ENCODE results near the gene ZNF514. TPM values are rescaled to one million over a fixed set of nuclear protein-coding genes. Genes with fewer than 3 reads are reported as not detected.
A peak's percentile ranks its signal among the peaks of the same experiment; 100 is the strongest.

Gene ZNF514
- polyA plus RNA-seq, 3 donors = 2.8 to 9.6 (median 5.7) TPM

- TF ChIP-seq CTCF (IDR thresholded peaks at IDR 0.05) = no peak
- Histone ChIP-seq H3K4me1 (ENCODE audit: control insufficient read depth in 1 of 2, insufficient read depth in 2 of 2, low read length in 2 of 2) (no peaks in the 10 kb centered on the region), H3K27ac (ENCODE audit: low read depth in 1 of 2, low read length in 2 of 2) (no peak overlapping the region), H3K9ac (ENCODE audit: insufficient read depth, low read length, poor library complexity, severe bottlenecking) (no peak overlapping the region), H3K79me2 (ENCODE audit: insufficient read depth, low read length) (no peaks in the 10 kb centered on the region), H3K9me3 (replicated peaks in 1 of 2; ENCODE audit: control insufficient read depth in 1 of 2, insufficient read depth in 1 of 2, low read length in 2 of 2) (peaks cover 50 to 74% of the 10 kb centered on the region in 2 donors), H4K20me1 (ENCODE audit: insufficient read depth, low read length) (no peaks in the 10 kb centered on the region), H2AFZ (ENCODE audit: insufficient read depth, low read depth, low read length, poor library complexity, severe bottlenecking) (no peak overlapping the region), H3K4me3 (replicated peaks in 1 of 3; ENCODE audit: low read depth in 2 of 3, low read length in 3 of 3) (no peak overlapping the region), H3K36me3 (replicated peaks in 1 of 2; ENCODE audit: control insufficient read depth in 1 of 2, insufficient read depth in 2 of 2, low read length in 2 of 2) (no peaks in the 10 kb centered on the region), H3K4me2 (replicated peaks; ENCODE audit: extremely low read depth, low read length, poor library complexity, severe bottlenecking) (no peak overlapping the region), H3K27me3 (ENCODE audit: control insufficient read depth in 2 of 2, insufficient read depth in 2 of 2, low read length in 2 of 2) (no peaks in the 10 kb centered on the region)
- Mint-ChIP-seq H3K27ac (no peak overlapping the region), H3K27me3 (ENCODE audit: low read depth in 3 of 3) (no peaks in the 10 kb centered on the region), H3K9me3 (peaks cover 38 to 85% (median 66%) of the 10 kb centered on the region in 7 donors), H3K4me1 (no peaks in the 10 kb centered on the region), H3K4me3 (no peak overlapping the region), H3K36me3 (peaks cover 0 to 3% of the 10 kb centered on the region in 2 donors)
- intact Hi-C loops (cut with micrococcal nuclease) = no loop called here
- WGBS (ENCODE audit: insufficient coverage) = 78% methylated on average over 1 of the region's 1 CpG
- no peak for DNase-seq
Measured at GRCh38 chr2:95138702-95139101, 20.9 kb downstream of the ZNF514 start.

- no CpG with 5 or more reads among the region's 5 CpGs for WGBS (ENCODE audit: insufficient coverage)
Measured at GRCh38 chr2:95122197-95122551, 37.5 kb downstream of the ZNF514 start.

More at GRCh38 chr2:95122197-95122551, 37.5 kb downstream of the ZNF514 start:
- H3K4me3 ChIP-seq (replicated peaks in 1 of 3; ENCODE audit: low read depth in 2 of 3, low read length in 3 of 3) = peak overlapping the region; percentile 85 to 96 (median 95)
- peaks cover 9 to 10% of the 10 kb centered on the region in 2 donors for H3K36me3 Mint-ChIP-seq
- no peaks in the 10 kb centered on the region for H3K27me3 ChIP-seq (ENCODE audit: control insufficient read depth in 2 of 2, insufficient read depth in 2 of 2, low read length in 2 of 2)
- peaks cover 24% of the 10 kb centered on the region for H4K20me1 ChIP-seq (ENCODE audit: insufficient read depth, low read length)
- H3K27ac Mint-ChIP-seq = peak overlapping the region in 5 of 7 donors; percentile 51 to 95 (median 85)
- TF ChIP-seq CTCF (IDR thresholded peaks at IDR 0.05) = no peak
- peak overlapping the region; percentile 94 to 97 for H3K4me3 Mint-ChIP-seq
- H3K9me3 ChIP-seq (replicated peaks in 1 of 2; ENCODE audit: control insufficient read depth in 1 of 2, insufficient read depth in 1 of 2, low read length in 2 of 2) = no peaks in the 10 kb centered on the region
- no peak for DNase-seq
- peaks cover 2 to 4% (median 3%) of the 10 kb centered on the region in 3 donors for H3K27me3 Mint-ChIP-seq (ENCODE audit: low read depth in 3 of 3)
- peak overlapping the region; percentile 88 for H2AFZ ChIP-seq (ENCODE audit: insufficient read depth, low read depth, low read length, poor library complexity, severe bottlenecking)
- peaks cover 41% of the 10 kb centered on the region for H3K79me2 ChIP-seq (ENCODE audit: insufficient read depth, low read length)
- H3K9me3 Mint-ChIP-seq = peaks cover 0 to 10% (median 2%) of the 10 kb centered on the region in 7 donors
- peak overlapping the region; percentile 95 for H3K9ac ChIP-seq (ENCODE audit: insufficient read depth, low read length, poor library complexity, severe bottlenecking)
- H3K36me3 ChIP-seq (replicated peaks in 1 of 2; ENCODE audit: control insufficient read depth in 1 of 2, insufficient read depth in 2 of 2, low read length in 2 of 2) = peaks cover under 1 to 13% of the 10 kb centered on the region in 2 donors
- peaks cover 23 to 37% of the 10 kb centered on the region in 2 donors for H3K4me1 ChIP-seq (ENCODE audit: control insufficient read depth in 1 of 2, insufficient read depth in 2 of 2, low read length in 2 of 2)
- H3K27ac ChIP-seq (ENCODE audit: low read depth in 1 of 2, low read length in 2 of 2) = no peak overlapping the region
- H3K4me1 Mint-ChIP-seq = peaks cover 41% of the 10 kb centered on the region
- intact Hi-C loops (cut with micrococcal nuclease) = loop anchor here (2.0 to 5.0 kb wide), 2 partner anchors 43 to 45 kb away; partner anchors contain the start of gene ZNF2 (in 2 of the 2)
- H3K4me2 ChIP-seq (replicated peaks; ENCODE audit: extremely low read depth, low read length, poor library complexity, severe bottlenecking) = peak overlapping the region; percentile 78
